HUES64 (cell line): ENCODE measurements around the gene TSPAN31.
A peak's percentile ranks its signal among the peaks of the same experiment; 100 is the strongest.

Experiments
- H3K27ac ChIP-seq: 2 replicates; pipeline ENCODE4 v1.7.0; 2013; ENCODE audit warnings: low read depth, low read length, inconsistent platforms
- H3K27me3 ChIP-seq: 2 replicates; pipeline ENCODE4 v1.6.1; 2013; ENCODE audit warnings: mild to moderate bottlenecking, low read length; ENCODE audit not compliant: insufficient read depth
- H3K36me3 ChIP-seq: 2 replicates; pipeline ENCODE4 v1.6.1; 2013; ENCODE audit warnings: mild to moderate bottlenecking, low read length; ENCODE audit not compliant: insufficient read depth
- H3K4me1 ChIP-seq: 2 replicates; pipeline ENCODE4 v1.6.1; 2013; ENCODE audit warnings: mild to moderate bottlenecking, low read length, moderate library complexity; ENCODE audit not compliant: insufficient read depth
- H3K4me3 ChIP-seq: 2 replicates; pipeline ENCODE4 v1.5.1; 2013; ENCODE audit warnings: mild to moderate bottlenecking, low read length, moderate library complexity
- H3K9ac ChIP-seq: 2 replicates; pipeline ENCODE4 v1.6.1; 2013; ENCODE audit warnings: mild to moderate bottlenecking, low read depth, low read length
- H3K9me3 ChIP-seq: 2 replicates; pipeline ENCODE4 v1.6.1; 2013; ENCODE audit warnings: low read depth, low read length; ENCODE audit not compliant: insufficient read depth
- WGBS: fragments of 150-250, 120-280 bp; methylation state at CpG from one replicate; pipeline ENCODE4 v1.1.7; 2013; ENCODE audit warnings: missing lambda C conversion rate; 5-methylcytosine and 5-hydroxymethylcytosine counted together

Gene TSPAN31

GRCh38 chr12:57775044-57775443, 30.2 kb downstream of the TSPAN31 start:
- Histone ChIP-seq H3K4me3 (no peak overlapping the region), H3K4me1 (peaks cover 9% of the 10 kb centered on the region; the same call in 1 of the 2 replicates), H3K36me3 (peaks cover 9% of the 10 kb centered on the region), H3K27ac (no peak overlapping the region), H3K9me3 (no peaks in the 10 kb centered on the region), H3K27me3 (peaks cover 11% of the 10 kb centered on the region), H3K9ac (no peak overlapping the region)
- WGBS = 91% methylated on average over 3 of the region's 3 CpGs

GRCh38 chr12:57775563-57776246, 30.9 kb downstream of the TSPAN31 start:
- Histone ChIP-seq H3K9ac (no peak overlapping the region), H3K9me3 (no peaks in the 10 kb centered on the region), H3K4me1 (peaks cover 9% of the 10 kb centered on the region; the same call in 1 of the 2 replicates), H3K4me3 (no peak overlapping the region), H3K27me3 (peaks cover 11% of the 10 kb centered on the region), H3K36me3 (peaks cover 4% of the 10 kb centered on the region), H3K27ac (no peak overlapping the region)
- 84% methylated on average over 4 of the region's 4 CpGs for WGBS

GRCh38 chr12:57776247-57776587, 31.4 kb downstream of the TSPAN31 start:
- H3K27me3 ChIP-seq = peaks cover 11% of the 10 kb centered on the region
- no peak overlapping the region for H3K27ac ChIP-seq
- H3K36me3 ChIP-seq = no peaks in the 10 kb centered on the region
- H3K9ac ChIP-seq = no peak overlapping the region
- no peak overlapping the region for H3K4me3 ChIP-seq
- peaks cover 4% of the 10 kb centered on the region; the same call in 1 of the 2 replicates for H3K4me1 ChIP-seq
- H3K9me3 ChIP-seq = no peaks in the 10 kb centered on the region
- WGBS = 91% methylated on average over 2 of the region's 2 CpGs

GRCh38 chr12:57777367-57777766, 32.5 kb downstream of the TSPAN31 start:
- Histone ChIP-seq H3K27ac (no peak overlapping the region), H3K9ac (no peak overlapping the region), H3K4me1 (peaks cover 3% of the 10 kb centered on the region; the same call in 1 of the 2 replicates), H3K36me3 (no peaks in the 10 kb centered on the region), H3K9me3 (no peaks in the 10 kb centered on the region), H3K4me3 (no peak overlapping the region), H3K27me3 (peaks cover 11% of the 10 kb centered on the region)
- WGBS = 92% methylated on average over 7 of the region's 7 CpGs

GRCh38 chr12:57777911-57778310, 33.1 kb downstream of the TSPAN31 start:
- Histone ChIP-seq H3K27me3 (peaks cover 10% of the 10 kb centered on the region), H3K4me3 (no peak overlapping the region), H3K9me3 (no peaks in the 10 kb centered on the region), H3K9ac (no peak overlapping the region), H3K4me1 (peaks cover 2% of the 10 kb centered on the region; the same call in 1 of the 2 replicates), H3K27ac (no peak overlapping the region), H3K36me3 (no peaks in the 10 kb centered on the region)
- 99% methylated on average over 6 of the region's 7 CpGs for WGBS

- Histone ChIP-seq H3K27ac (no peak overlapping the region), H3K4me3 (no peak overlapping the region), H3K9ac (no peak overlapping the region), H3K4me1 (no peaks in the 10 kb centered on the region), H3K27me3 (no peaks in the 10 kb centered on the region), H3K36me3 (peaks cover 9% of the 10 kb centered on the region; the same call in 1 of the 2 replicates), H3K9me3 (no peaks in the 10 kb centered on the region)
- 93% methylated on average over 1 of the region's 1 CpG for WGBS
Observed at GRCh38 chr12:57779736-57780135, 34.9 kb downstream of the TSPAN31 start.

- 91% methylated on average over 4 of the region's 4 CpGs for WGBS
Observed at GRCh38 chr12:57780284-57780897, 35.6 kb downstream of the TSPAN31 start.

GRCh38 chr12:57781244-57781643, 36.4 kb downstream of the TSPAN31 start:
- H3K9me3 ChIP-seq = no peaks in the 10 kb centered on the region
- no peaks in the 10 kb centered on the region for H3K27me3 ChIP-seq
- no peaks in the 10 kb centered on the region for H3K4me1 ChIP-seq
- H3K27ac ChIP-seq = no peak overlapping the region
- no peak overlapping the region for H3K9ac ChIP-seq
- H3K4me3 ChIP-seq = no peak overlapping the region
- WGBS = 94% methylated on average over 3 of the region's 3 CpGs
- peaks cover 21% of the 10 kb centered on the region for H3K36me3 ChIP-seq

More at GRCh38 chr12:57780284-57780897, 35.6 kb downstream of the TSPAN31 start:
- H3K9ac ChIP-seq = no peak overlapping the region
- H3K27me3 ChIP-seq = no peaks in the 10 kb centered on the region
- H3K27ac ChIP-seq = no peak overlapping the region
- H3K36me3 ChIP-seq = peaks cover 12% of the 10 kb centered on the region
- no peak overlapping the region for H3K4me3 ChIP-seq
- no peaks in the 10 kb centered on the region for H3K9me3 ChIP-seq
- H3K4me1 ChIP-seq = no peaks in the 10 kb centered on the region

GRCh38 chr12:57781801-57782200, 37.0 kb downstream of the TSPAN31 start:
- peaks cover 27% of the 10 kb centered on the region for H3K36me3 ChIP-seq
- H3K9ac ChIP-seq = no peak overlapping the region
- H3K27me3 ChIP-seq = no peaks in the 10 kb centered on the region
- no peaks in the 10 kb centered on the region for H3K4me1 ChIP-seq
- H3K4me3 ChIP-seq = no peak overlapping the region
- 74% methylated on average over 2 of the region's 2 CpGs for WGBS
- H3K9me3 ChIP-seq = no peaks in the 10 kb centered on the region
- no peak overlapping the region for H3K27ac ChIP-seq

- 18% methylated on average over 2 of the region's 4 CpGs for WGBS
- H3K36me3 ChIP-seq = peaks cover 31% of the 10 kb centered on the region
Observed at GRCh38 chr12:57782243-57782607, 37.4 kb downstream of the TSPAN31 start.

GRCh38 chr12:57782608-57783465, 38.0 kb downstream of the TSPAN31 start, which contains the start of gene TSFM:
TSS of gene TSFM (plus strand) at chr12:57782787. CDS start at chr12:57782802, 15 bp downstream.
- Histone ChIP-seq H3K27ac (peak within 1 kb of the TSS; percentile 32; the same call in 1 of the 2 replicates), H3K9me3 (no peaks in the 10 kb centered on the region), H3K4me3 (peak within 1 kb of the TSS; percentile 99), H3K36me3 (peaks cover 37% of the 10 kb centered on the region), H3K27me3 (no peaks in the 10 kb centered on the region), H3K4me1 (no peaks in the 10 kb centered on the region), H3K9ac (peak within 1 kb of the TSS; percentile 94)
- WGBS = 3% methylated on average over 45 of the region's 45 CpGs

More at GRCh38 chr12:57782243-57782607, 37.4 kb downstream of the TSPAN31 start:
- Histone ChIP-seq H3K9me3 (no peaks in the 10 kb centered on the region), H3K4me3 (peak overlapping the region; percentile 99), H3K27me3 (no peaks in the 10 kb centered on the region), H3K27ac (no peak overlapping the region), H3K9ac (no peak overlapping the region), H3K4me1 (no peaks in the 10 kb centered on the region)
